Stimulated activated CD8-positive, alpha-beta memory T cell treated with anti-CD3 and anti-CD28 coated beads, Interleukin-12 subunit alpha, Interleukin-12 subunit beta, amount 100 ng/mL, for 24 hours (primary cell): ENCODE data around the gene MACROD2.
"Not testable (repeated sequence)": the region's sequence is repeated elsewhere in the genome, so short reads cannot be mapped to it uniquely, and the experiment has no call there.

Experiments used
- DNase-seq: peaks from one replicate; pipeline ENCODE4 v3.0.0-alpha.2; 2020; ENCODE audit errors: extremely low read depth

MACROD2 gene

GRCh38 chr20:14914633-14915032, 919.3 kb downstream of the MACROD2 start:
- DNase-seq: no peak

GRCh38 chr20:14915356-14915755, 920.0 kb downstream of the MACROD2 start:
- DNase-seq: no peak

- no peak for DNase-seq
These were observed 921.1 kb downstream of the MACROD2 start for GRCh38 chr20:14916360-14916920.

GRCh38 chr20:14918281-14918680, 923.0 kb downstream of the MACROD2 start:
- DNase-seq: no peak

- no peak for DNase-seq
These were observed 923.7 kb downstream of the MACROD2 start for GRCh38 chr20:14918976-14919375.

- DNase-seq: no peak
These were observed 924.3 kb downstream of the MACROD2 start for GRCh38 chr20:14919501-14920081.

- no peak for DNase-seq
These were observed 926.2 kb downstream of the MACROD2 start for GRCh38 chr20:14921513-14921912.

GRCh38 chr20:14922503-14923267, 927.4 kb downstream of the MACROD2 start:
- no peak for DNase-seq

GRCh38 chr20:14924433-14924832, 929.1 kb downstream of the MACROD2 start:
- DNase-seq: no peak

GRCh38 chr20:14925300-14925699, 930.0 kb downstream of the MACROD2 start:
- DNase-seq: no peak

- DNase-seq: not testable (repeated sequence)
These were observed 931.1 kb downstream of the MACROD2 start for GRCh38 chr20:14926436-14926835.

- no peak for DNase-seq
These were observed 932.8 kb downstream of the MACROD2 start for GRCh38 chr20:14928083-14928482.

GRCh38 chr20:14929388-14929787, 934.1 kb downstream of the MACROD2 start:
- DNase-seq: no peak

GRCh38 chr20:14932040-14932439, 936.7 kb downstream of the MACROD2 start:
- DNase-seq: no peak

GRCh38 chr20:14935285-14935684, 940.0 kb downstream of the MACROD2 start:
- no peak for DNase-seq

- no peak for DNase-seq
These were observed 941.7 kb downstream of the MACROD2 start for GRCh38 chr20:14937021-14937420.

- DNase-seq: no peak
These were observed 942.5 kb downstream of the MACROD2 start for GRCh38 chr20:14937846-14938245.

- no peak for DNase-seq
These were observed 952.2 kb downstream of the MACROD2 start for GRCh38 chr20:14947536-14947935.

- DNase-seq: no peak
These were observed 952.6 kb downstream of the MACROD2 start for GRCh38 chr20:14947946-14948345.

- DNase-seq: no peak
These were observed 953.1 kb downstream of the MACROD2 start for GRCh38 chr20:14948416-14948815.

- DNase-seq: no peak
These were observed 955.3 kb downstream of the MACROD2 start for GRCh38 chr20:14950633-14951032.

GRCh38 chr20:14951105-14951504, 955.8 kb downstream of the MACROD2 start:
- no peak for DNase-seq

- no peak for DNase-seq
These were observed 956.5 kb downstream of the MACROD2 start for GRCh38 chr20:14951707-14952418.
